Islet of Langerhans (tissue), 1 donor: ENCODE results near the gene AASS.
"Not testable (repeated sequence)": the region's sequence is repeated elsewhere in the genome, so short reads cannot be mapped to it uniquely, and the experiment has no call there.

Source experiments
- FAIRE-seq: peaks from one replicate; lab custom pipeline; 2011; peaks lifted over from hg19 to GRCh38; lab: Jason Lieb, UNC

The AASS gene

GRCh38 chr7:122143751-122144711, at the start of gene AASS:
AASS (minus strand) TSS chr7:122144249; CDS start chr7:122133726, 10,523 bp downstream.
- FAIRE-seq = peak; percentile 86

- no peak for FAIRE-seq
These were observed 44.7 kb upstream of the AASS start for GRCh38 chr7:122188785-122189184.

DNA sequence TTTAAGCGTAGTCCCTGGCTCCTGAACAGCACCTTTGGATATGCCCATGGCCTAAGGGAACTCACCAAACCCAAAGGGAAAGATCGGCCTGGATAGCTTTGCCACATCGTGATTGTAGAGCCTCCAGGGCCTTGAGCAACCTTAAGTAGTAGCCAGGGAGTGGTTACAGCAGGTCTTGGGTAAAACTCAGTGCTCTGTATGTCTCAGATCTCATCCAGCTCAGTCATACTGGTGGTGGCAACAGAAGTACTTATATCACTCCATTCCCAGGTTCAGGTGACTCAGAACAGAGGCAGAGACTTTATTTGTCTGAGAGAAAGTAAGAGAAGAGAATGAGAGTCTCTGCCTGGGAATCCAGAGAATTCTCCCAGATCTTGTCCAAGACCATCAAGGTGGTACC, 39.1 kb upstream of the AASS start:
- FAIRE-seq = no peak

DNA sequence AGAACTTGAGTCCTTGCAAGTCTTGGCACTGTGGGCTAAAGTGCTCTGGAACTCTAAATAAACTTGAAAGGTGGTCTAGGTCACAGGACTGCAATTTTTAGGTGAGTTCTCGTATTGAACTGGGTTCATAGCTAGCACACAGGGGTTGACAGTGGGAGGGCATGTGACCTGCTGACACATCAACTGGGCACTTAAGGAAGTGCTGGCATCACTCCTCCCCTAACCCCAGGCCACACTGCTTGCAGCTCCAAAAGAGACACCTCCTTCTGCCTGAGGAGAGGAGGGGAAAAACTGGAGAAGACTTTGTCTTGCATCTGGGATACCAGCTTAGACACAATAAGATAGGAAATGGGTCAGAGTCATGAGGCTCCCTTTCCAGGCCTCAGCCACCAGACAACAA, 38.0 kb upstream of the AASS start:
- FAIRE-seq = no peak

GRCh38 chr7:122172144-122172543, 28.1 kb upstream of the AASS start:
- not testable (repeated sequence) for FAIRE-seq

DNA sequence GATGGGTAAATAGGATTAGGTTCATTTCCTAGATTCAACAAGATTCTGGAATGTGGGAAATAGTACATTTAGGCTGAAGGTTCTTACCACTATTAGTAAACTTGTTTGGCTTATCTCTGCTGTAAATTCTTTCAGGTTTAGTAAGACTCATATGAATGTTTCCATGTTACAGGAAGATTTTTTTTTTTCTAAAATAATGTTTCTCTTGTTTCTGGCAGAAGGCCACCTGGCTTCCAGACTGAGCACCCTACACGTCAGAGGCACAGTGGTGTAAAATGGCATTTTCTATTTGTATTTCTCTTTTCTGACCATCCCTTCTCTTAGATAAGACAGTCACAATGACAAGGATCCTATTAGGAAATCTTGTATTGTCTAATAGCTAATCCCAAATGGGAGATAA, 22.7 kb upstream of the AASS start:
- no peak for FAIRE-seq

GRCh38 chr7:122166275-122166674, 22.2 kb upstream of the AASS start:
- FAIRE-seq = no peak

DNA sequence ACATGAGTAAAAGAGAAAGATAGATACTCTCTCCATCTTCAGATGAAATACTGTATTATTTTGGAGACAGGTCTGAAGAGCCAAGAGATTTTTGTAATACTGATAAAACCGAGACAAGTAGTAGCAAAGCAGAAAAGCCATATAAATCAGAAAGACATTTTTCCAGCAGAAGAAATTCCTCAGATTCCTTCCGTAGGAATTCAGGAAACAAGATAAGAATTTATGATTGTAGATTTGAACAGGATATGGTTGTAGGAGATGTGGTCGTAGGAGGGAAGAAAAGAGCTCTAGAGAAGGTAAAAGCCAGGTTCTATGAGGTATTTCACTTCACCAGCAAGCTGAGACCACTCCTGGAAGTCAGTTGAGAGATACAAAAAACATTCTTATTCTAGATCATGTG, 17.6 kb upstream of the AASS start:
- FAIRE-seq = no peak

- FAIRE-seq = no peak
These were observed 11.5 kb upstream of the AASS start for GRCh38 chr7:122155566-122155965.

- no peak for FAIRE-seq
These were observed 4.8 kb upstream of the AASS start for GRCh38 chr7:122148878-122149277.

DNA sequence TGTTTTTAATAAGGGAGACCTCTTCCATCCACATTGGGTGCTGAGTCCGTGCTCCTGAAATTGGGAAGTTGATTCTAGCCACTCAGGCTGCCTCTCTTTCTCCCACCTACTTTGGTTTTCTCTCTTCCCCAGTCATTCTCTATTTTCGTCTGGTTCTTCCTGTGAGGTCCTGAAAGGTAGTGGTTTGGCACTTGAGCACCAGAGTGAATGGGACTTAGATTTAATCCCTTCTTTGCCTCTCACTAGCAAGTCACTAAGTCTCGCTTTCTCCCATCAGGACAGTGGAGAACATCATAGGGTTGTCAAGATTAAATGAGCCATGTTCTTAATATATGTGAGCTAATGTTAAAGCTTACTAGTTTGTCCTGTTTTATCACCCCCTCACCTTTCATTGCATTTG, 4.0 kb upstream of the AASS start:
- no peak for FAIRE-seq

- no peak for FAIRE-seq
These were observed 2.0 kb upstream of the AASS start for GRCh38 chr7:122145937-122146645.

DNA sequence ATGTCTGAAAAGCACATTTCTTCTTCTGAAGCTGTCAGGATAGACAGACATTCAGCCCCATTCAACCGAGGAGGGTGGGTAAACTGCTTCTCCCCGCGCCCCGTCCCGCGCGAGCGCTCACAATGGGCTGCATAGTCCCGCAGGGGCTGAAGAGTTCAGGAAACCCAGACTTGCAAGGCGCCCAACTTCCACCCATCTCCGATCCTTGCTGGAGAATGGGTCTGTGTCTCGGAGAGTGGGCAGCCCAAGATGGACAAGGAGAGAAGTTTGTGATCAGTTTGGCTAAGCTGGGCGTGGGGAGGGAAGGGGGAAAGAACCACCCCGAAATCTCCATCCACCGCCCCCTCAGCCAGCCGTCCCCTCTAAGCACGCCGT, 686 bp downstream of the AASS start:
- no peak for FAIRE-seq

GRCh38 chr7:122140918-122141317, 3.1 kb downstream of the AASS start:
- no peak for FAIRE-seq

DNA sequence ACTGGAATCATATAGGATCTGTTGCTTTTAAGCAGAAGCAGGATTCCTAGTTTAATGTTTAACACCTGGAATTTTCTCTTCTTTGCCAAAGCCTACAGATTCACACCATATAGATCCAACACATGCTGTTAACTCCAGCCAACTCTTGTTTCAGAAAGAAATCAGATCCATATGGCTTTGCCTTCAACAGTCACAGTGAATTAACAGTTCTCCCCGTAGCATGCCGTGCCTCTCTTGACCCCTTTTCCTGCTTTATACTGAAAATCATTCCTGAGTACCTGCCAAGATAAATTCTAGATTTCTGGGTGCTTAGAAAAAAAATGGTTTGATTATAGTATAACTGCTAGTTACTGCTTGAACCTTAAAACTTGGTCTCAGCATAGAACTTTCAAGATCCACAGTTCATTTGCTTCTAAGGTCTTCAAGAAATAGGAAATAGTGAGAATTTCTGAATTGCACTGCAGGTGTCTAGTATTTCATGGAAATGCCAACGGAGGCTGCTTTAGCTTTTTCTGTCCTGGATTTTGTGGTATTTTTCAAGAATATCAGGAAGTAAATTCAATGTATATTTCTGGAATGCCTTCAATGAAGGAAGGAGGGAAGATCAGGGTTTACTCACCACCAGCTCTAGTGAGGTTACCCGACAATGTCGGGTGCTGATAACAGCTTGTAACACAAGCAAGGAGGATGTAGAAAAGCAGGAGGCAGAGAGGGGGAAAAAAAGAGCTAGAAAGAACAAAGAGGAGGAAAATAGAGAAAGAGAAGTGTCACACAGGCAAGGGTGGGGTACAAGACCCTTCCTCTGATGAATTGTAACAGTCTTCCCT, 6.6 kb downstream of the AASS start:
- FAIRE-seq = peak; percentile 76

DNA sequence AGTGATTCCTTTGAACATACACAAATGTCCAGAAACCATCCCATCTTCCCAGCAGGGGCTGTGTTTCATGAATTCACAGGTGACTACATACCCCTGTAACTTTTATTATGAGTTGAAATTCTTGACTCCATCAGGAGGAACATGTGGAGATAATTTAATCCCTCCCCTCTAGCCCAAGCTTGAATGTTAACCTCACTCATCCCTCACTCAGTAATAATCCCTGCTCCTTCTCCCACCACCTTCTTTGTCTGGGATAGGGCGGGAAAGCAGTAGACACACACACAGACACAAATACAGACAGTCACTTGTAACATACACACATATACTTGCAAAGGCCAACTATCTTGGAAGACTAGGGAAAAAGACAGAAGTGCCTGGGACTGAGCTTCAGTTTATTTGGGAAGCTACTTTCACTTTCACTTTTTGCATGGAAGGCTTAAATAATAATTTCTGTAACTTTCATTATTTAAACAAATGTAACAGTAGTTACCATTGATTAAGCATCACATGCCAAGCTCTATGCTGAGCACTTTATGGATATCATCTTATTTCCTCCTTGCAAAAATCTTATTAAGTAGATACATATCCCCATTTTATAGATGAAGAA, 7.3 kb downstream of the AASS start:
- no peak for FAIRE-seq

DNA sequence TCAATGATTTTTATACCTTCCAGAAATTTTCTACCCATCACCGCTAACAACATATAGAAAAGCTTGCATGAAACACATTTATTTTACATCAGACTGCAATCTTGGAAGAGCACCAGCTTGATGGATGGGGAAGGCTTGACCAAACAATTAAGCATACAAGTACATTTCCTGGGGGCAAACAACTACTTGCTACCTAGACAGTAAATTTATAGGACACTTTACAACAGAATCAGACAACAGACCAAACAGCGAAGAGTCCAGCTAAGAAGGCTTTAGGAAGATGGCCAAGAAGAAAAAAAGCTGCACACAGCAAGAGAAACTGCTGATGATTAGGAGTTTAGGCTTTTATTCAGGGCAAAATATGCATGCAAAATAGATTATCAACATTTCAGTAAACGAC, 8.0 kb downstream of the AASS start:
- FAIRE-seq = no peak

DNA sequence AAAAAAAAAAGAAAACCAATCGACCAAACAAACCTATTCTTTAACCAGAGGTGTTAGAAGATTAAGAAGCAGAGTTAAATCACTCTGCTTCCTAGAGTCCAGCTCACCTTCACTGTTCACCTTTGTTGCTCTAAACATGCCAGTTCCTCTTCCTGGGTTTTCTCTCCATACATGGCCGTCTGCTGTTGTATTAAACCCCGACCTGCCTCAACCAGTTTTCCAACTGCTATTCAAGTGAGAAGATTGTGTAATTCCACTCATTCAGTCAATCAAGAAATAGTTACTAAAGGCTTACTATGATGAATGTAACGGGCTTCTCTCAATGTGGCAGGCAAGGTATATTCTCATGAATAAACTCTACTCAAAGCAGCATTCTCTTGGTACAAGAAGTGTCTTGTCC, 8.8 kb downstream of the AASS start:
- no peak for FAIRE-seq

DNA sequence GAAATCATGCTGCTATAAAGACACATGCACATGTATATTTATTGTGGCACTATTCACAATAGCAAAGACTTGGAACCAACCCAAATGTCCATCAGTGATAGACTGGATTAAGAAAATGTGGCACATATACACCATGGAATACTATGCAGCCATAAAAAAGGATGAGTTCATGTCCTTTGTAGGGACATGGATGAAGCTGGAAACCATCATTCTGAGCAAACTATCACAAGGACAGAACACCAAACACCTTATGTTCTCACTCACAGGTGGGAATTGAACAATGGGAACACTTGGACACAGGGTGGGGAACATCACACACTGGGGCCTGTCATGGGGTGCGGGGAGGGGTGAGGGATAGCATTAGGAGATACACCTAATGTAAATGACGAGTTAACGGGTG, 9.3 kb downstream of the AASS start:
- FAIRE-seq = not testable (repeated sequence)

- FAIRE-seq = no peak
These were observed 10.6 kb downstream of the AASS start for GRCh38 chr7:122133477-122133876.

- no peak for FAIRE-seq
These were observed 11.7 kb downstream of the AASS start for GRCh38 chr7:122132341-122132740.

DNA sequence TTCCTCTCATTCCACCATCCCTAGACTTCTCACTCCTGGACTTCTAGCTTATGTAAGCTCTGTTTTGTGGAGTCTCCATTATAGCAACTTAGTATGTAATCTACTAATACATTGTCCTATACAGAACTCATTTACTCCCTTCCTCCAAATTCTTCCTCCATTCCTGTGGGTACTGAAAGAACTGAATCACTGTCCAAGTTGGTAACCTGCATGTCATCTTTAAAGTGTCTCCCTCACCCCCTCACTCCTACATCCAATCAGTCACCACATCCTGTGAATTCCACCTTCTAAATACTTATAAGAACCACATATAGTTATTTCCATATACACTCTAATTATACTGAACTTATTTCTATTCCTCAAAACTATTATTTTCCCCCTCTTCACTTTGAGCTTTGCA, 20.3 kb downstream of the AASS start:
- FAIRE-seq = no peak
